Peyer's patch (tissue), 4 donors: Measurements from ENCODE around the gene SLC25A17.

Source experiments
- CTCF ChIP-seq, 6 experiments: fragments of 450-650 bp in 4 of 6; fragments of 200-600 bp in 2 of 6; sonication (generic) in 1 of 6; IDR thresholded peaks; one replicate each; pipeline ENCODE4 v1.5.1; 2017 to 2019; ENCODE audit warnings: antibody characterized with exemption in 6 of 6, mild to moderate bottlenecking in 3 of 6, moderate library complexity in 1 of 6
- POLR2A ChIP-seq, 2 donors: fragments of 450-650 bp; IDR thresholded peaks; one replicate each; pipeline ENCODE4 v1.5.1; 2017; ENCODE audit warnings: antibody characterized with exemption in 2 of 2, mild to moderate bottlenecking in 2 of 2, moderate library complexity in 2 of 2

GRCh38 chr22:40791241-40791640 is 27.9 kb downstream of the SLC25A17 start:
- no peak for TF ChIP-seq CTCF (IDR thresholded peaks at IDR 0.05)
- TF ChIP-seq POLR2A (IDR thresholded peaks at IDR 0.05), result no peak
